Esophagus (tissue), 2 donors: ENCODE results near the gene SNPH. TPM values are rescaled to one million over a fixed set of nuclear protein-coding genes. Genes with fewer than 3 reads are reported as not detected.
"Not testable (repeated sequence)": the region's sequence is repeated elsewhere in the genome, so short reads cannot be mapped to it uniquely, and the experiment has no call there.

Experiments
- H3K27ac ChIP-seq, 2 donors: one replicate each; pipeline ENCODE4 v1.5.1; 2013; ENCODE audit warnings: low read depth in 2 of 2, mild to moderate bottlenecking in 2 of 2, inconsistent platforms in 1 of 2, low read length in 1 of 2, moderate library complexity in 1 of 2
- H3K27me3 ChIP-seq, 2 donors: one replicate each; pipeline ENCODE4 v1.6.1; 2013; ENCODE audit warnings: low read length in 2 of 2, control low read depth in 1 of 2, mild to moderate bottlenecking in 1 of 2; ENCODE audit not compliant: insufficient read depth in 2 of 2, control insufficient read depth in 1 of 2
- H3K36me3 ChIP-seq, 2 donors: one replicate each; pipeline ENCODE4 v1.6.1; 2013; ENCODE audit warnings: low read length in 1 of 2; ENCODE audit not compliant: control insufficient read depth in 2 of 2, insufficient read depth in 2 of 2
- H3K4me1 ChIP-seq, 2 donors: one replicate each; pipeline ENCODE4 v1.6.1; 2013; ENCODE audit warnings: low read length in 1 of 2; ENCODE audit not compliant: control insufficient read depth in 2 of 2, insufficient read depth in 2 of 2
- H3K4me3 ChIP-seq, 2 donors: one replicate each; pipeline ENCODE4 v1.5.1; 2013; ENCODE audit warnings: low read length in 2 of 2, mild to moderate bottlenecking in 2 of 2, low read depth in 1 of 2, moderate library complexity in 1 of 2
- H3K9me3 ChIP-seq, 2 donors: one replicate each; pipeline ENCODE4 v1.6.1; 2013; ENCODE audit warnings: mild to moderate bottlenecking in 2 of 2, low read depth in 1 of 2, low read length in 1 of 2, moderate library complexity in 1 of 2; ENCODE audit not compliant: control insufficient read depth in 2 of 2, insufficient read depth in 1 of 2
- WGBS, 2 donors: extraction: QIAGEN DNeasy Blood & Tissue Kit; methylation state at CpG; one replicate each; pipeline ENCODE4 v1.1.7; 2013; 5-methylcytosine and 5-hydroxymethylcytosine counted together
- polyA plus RNA-seq, 2 donors: library from polyadenylated mRNA; stranded (reverse); fragments of 200-250 nt; gene quantifications; one replicate each; pipeline ENCODE4 v1.2.3, GENCODE V29; 2013
- donor health status: healthy with polysubstance abuse.
- donor health status: Bipolar disorder and iron deficiency.

Gene SNPH
- 1 to 10 TPM in 1 of 2 donors, under 1 TPM in 1; 0.92 to 1.1 TPM for polyA plus RNA-seq

GRCh38 chr20:1266167-1266973, at the start of gene SNPH:
SNPH (plus strand) TSS chr20:1266294; CDS start chr20:1296240, 29,946 bp downstream.
- 1% methylated on average over 55 to 61 of the region's 61 CpGs for WGBS, 2 donors
- Histone ChIP-seq H3K27me3 (no peaks in the 10 kb centered on the region), H3K4me1 (peaks cover 0 to 2% of the 10 kb centered on the region in 2 donors), H3K36me3 (no peaks in the 10 kb centered on the region), H3K4me3 (peak within 1 kb of the TSS; percentile 55 to 58), H3K9me3 (no peaks in the 10 kb centered on the region), H3K27ac (no peak within 1 kb of the TSS)

- H3K27me3 ChIP-seq, H3K36me3 ChIP-seq, H3K9me3 ChIP-seq, H3K27ac ChIP-seq, H3K4me1 ChIP-seq, H3K4me3 ChIP-seq: not testable (repeated sequence)
- WGBS, 2 donors, result 63 to 65% methylated on average over 19 of the region's 19 CpGs
Measured at GRCh38 chr20:1216527-1217427, 49.3 kb upstream of the SNPH start.

GRCh38 chr20:1222750-1223149, 43.3 kb upstream of the SNPH start:
- H3K9me3 ChIP-seq, H3K4me1 ChIP-seq, H3K36me3 ChIP-seq, H3K4me3 ChIP-seq, H3K27ac ChIP-seq, H3K27me3 ChIP-seq: not testable (repeated sequence)
- 75 to 80% methylated on average over 3 to 4 of the region's 4 CpGs for WGBS, 2 donors

- H3K4me1 ChIP-seq, result peaks cover 3 to 4% of the 10 kb centered on the region in 2 donors
- H3K27me3 ChIP-seq, result no peaks in the 10 kb centered on the region
- 83% methylated on average over 20 of the region's 20 CpGs for WGBS, 2 donors
- H3K36me3 ChIP-seq, result no peaks in the 10 kb centered on the region
- H3K27ac ChIP-seq, result no peak overlapping the region
- no peak overlapping the region for H3K4me3 ChIP-seq
- no peaks in the 10 kb centered on the region for H3K9me3 ChIP-seq
Measured at GRCh38 chr20:1224205-1224890, 41.7 kb upstream of the SNPH start.

- peak overlapping the region; percentile 27 to 40 for H3K4me3 ChIP-seq
- peak overlapping the region in 1 of 2 donors; percentile 15 for H3K27ac ChIP-seq
- no peaks in the 10 kb centered on the region for H3K27me3 ChIP-seq
- 4 to 5% methylated on average over 14 to 30 of the region's 30 CpGs for WGBS, 2 donors
- no peaks in the 10 kb centered on the region for H3K9me3 ChIP-seq
- no peaks in the 10 kb centered on the region for H3K36me3 ChIP-seq
- H3K4me1 ChIP-seq, result peaks cover 3 to 4% of the 10 kb centered on the region in 2 donors
Measured at GRCh38 chr20:1225263-1225782, 40.8 kb upstream of the SNPH start.

GRCh38 chr20:1225783-1226654, 40.1 kb upstream of the SNPH start, which contains the start of gene RAD21L1:
RAD21L1 (plus strand) TSS chr20:1226044; CDS start chr20:1228454, 2,410 bp downstream.
- Histone ChIP-seq H3K27ac (peak within 1 kb of the TSS in 1 of 2 donors; percentile 15), H3K9me3 (no peaks in the 10 kb centered on the region), H3K4me3 (peak within 1 kb of the TSS; percentile 34 to 40), H3K27me3 (no peaks in the 10 kb centered on the region), H3K4me1 (peaks cover 3 to 4% of the 10 kb centered on the region in 2 donors), H3K36me3 (no peaks in the 10 kb centered on the region)
- 2 to 3% methylated on average over 34 to 88 of the region's 88 CpGs for WGBS, 2 donors

GRCh38 chr20:1229541-1229940, 36.6 kb upstream of the SNPH start:
- WGBS, 2 donors, result 84 to 88% methylated on average over 3 of the region's 3 CpGs
- Histone ChIP-seq H3K27ac (no peak overlapping the region), H3K27me3 (no peaks in the 10 kb centered on the region)

GRCh38 chr20:1232286-1233111, 33.6 kb upstream of the SNPH start:
- Histone ChIP-seq H3K27me3 (no peaks in the 10 kb centered on the region), H3K36me3 (no peaks in the 10 kb centered on the region), H3K4me1 (no peaks in the 10 kb centered on the region), H3K9me3 (no peaks in the 10 kb centered on the region), H3K27ac (no peak overlapping the region), H3K4me3 (no peak overlapping the region)
- 84% methylated on average over 3 of the region's 3 CpGs for WGBS, 2 donors

More at GRCh38 chr20:1229541-1229940, 36.6 kb upstream of the SNPH start:
- peaks cover 3 to 4% of the 10 kb centered on the region in 2 donors for H3K4me1 ChIP-seq
- no peaks in the 10 kb centered on the region for H3K9me3 ChIP-seq
- no peak overlapping the region for H3K4me3 ChIP-seq
- no peaks in the 10 kb centered on the region for H3K36me3 ChIP-seq
